Fibroblast of the aortic adventitia (primary cell): ENCODE measurements around the gene LPAR6. TPM values are rescaled to one million over a fixed set of nuclear protein-coding genes. Genes with fewer than 3 reads are reported as not detected.

ENCODE experiments used
- DNase-seq: peaks from one replicate; pipeline ENCODE4 v3.0.0-alpha.2; 2010; ENCODE audit warnings: low read depth
- H3K4me3 ChIP-seq: 2 replicates; pipeline ENCODE4 v1.5.1; 2011; ENCODE audit warnings: low read depth, mild to moderate bottlenecking, control low read depth, low read length, moderate library complexity
- CTCF ChIP-seq: IDR thresholded peaks from 2 replicates; pipeline ENCODE4 v1.5.1; 2011; ENCODE audit warnings: mild to moderate bottlenecking, low read length, control low read depth, inconsistent platforms; ENCODE audit not compliant: insufficient read depth
- total RNA-seq: library from RNA; depleted of rRNA; stranded (reverse); fragments of >200 nt; gene quantifications from 2 replicates; pipeline ENCODE4 v1.2.3, GENCODE V29; 2012; ENCODE audit warnings: low replicate concordance

The LPAR6 gene
- total RNA-seq, 1 donor = 11.2 TPM

GRCh38 chr13:48415516-48415915 lies 2.6 kb upstream of the LPAR6 start:
- TF ChIP-seq CTCF = no peak
- DNase-seq = no peak

DNA sequence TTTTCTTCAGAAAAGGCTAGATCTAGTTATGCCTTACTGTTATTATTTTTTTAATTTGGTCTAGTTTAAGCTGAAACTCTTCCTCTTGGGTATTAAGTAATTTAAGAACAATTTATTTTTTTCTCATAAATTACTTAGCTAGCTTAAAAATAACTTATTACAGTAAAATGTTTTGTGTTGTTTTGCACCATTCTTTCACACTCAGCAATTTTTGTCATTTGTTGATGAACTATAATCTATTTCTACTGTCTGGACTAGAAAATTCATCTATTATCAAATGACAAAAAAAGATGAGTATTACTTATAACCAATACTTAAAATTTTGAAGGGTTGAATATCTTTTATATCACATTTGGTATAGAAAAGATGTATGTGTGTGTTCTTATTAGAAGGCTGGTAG lies 1.6 kb upstream of the LPAR6 start:
- H3K4me3 ChIP-seq = no peak overlapping the region
- TF ChIP-seq CTCF = no peak
- DNase-seq = no peak

More at GRCh38 chr13:48415516-48415915, 2.6 kb upstream of the LPAR6 start:
- no peak overlapping the region for H3K4me3 ChIP-seq

DNA sequence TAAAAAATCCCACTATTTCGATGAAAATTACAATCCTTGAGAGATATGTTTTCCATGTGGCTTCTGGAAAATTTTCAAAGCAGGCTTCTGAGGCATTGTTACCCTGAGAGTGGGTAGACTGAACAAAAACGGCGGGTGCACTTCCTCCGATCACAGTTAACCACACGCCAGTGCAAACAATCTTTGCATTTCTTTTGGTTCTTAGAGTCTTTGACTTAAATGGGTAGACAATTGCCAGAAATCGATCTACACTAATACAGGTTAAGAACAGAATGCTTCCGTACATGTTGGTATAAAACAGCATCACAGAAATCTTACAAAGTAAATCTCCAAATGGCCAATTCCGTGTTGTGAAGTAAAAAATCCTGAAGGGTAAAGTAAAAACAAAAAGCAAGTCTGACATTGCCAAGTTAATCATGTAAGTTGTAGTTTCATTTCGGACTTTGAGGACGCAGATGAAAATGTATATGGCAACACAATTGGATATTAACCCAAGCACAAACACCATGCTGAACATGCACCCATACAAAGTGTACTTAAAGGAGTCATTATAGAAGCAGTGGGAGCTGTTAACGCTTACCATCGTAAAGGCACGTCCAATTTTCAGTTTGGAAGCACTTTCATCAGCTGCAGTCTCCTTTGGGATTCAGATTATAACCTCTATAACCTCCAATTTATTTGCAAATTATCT lies 927 bp downstream of the LPAR6 start:
- TF ChIP-seq CTCF = no peak
- DNase-seq = peak; percentile 44
- peak overlapping the region; percentile 71 for H3K4me3 ChIP-seq

GRCh38 chr13:48411147-48411794 lies 1.6 kb downstream of the LPAR6 start:
- no peak for TF ChIP-seq CTCF
- H3K4me3 ChIP-seq = peak overlapping the region; percentile 71
- peak; percentile 29 for DNase-seq

GRCh38 chr13:48410199-48410598 lies 2.7 kb downstream of the LPAR6 start:
- no peak for DNase-seq
- H3K4me3 ChIP-seq = peak overlapping the region; percentile 55
- TF ChIP-seq CTCF = no peak

- no peak overlapping the region for H3K4me3 ChIP-seq
- no peak for TF ChIP-seq CTCF
- DNase-seq = peak; percentile 25
Measured at GRCh38 chr13:48405875-48406274, 7.0 kb downstream of the LPAR6 start.
